ENCODE measurements around the gene GPRC5C. TPM values are rescaled to one million over a fixed set of nuclear protein-coding genes. Genes with fewer than 3 reads are reported as not detected.
"Not testable (repeated sequence)": the region's sequence is repeated elsewhere in the genome, so short reads cannot be mapped to it uniquely, and the experiment has no call there.

GPRC5C gene
- total RNA-seq, 1 donor from 2014 or later = 24.7 TPM

DNA sequence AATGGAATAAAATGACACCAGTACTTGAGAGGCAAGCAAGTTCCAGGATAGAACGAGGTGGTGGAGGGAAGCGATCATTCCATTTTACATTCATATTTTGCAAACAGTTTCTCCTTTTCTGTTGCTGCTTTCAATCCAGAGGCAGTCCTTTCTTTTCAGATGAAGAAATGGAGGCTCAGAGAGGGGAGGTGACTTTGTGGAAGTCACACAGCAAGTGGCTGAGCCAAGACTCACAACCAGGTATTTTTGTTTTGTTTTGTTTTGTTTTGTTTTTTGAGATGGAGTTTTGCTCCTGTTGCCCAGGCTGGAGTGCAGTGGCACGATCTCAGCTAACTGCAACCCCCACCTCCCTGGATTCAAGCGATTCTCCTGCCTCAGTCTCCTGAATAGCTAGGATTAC lies 35.3 kb upstream of the GPRC5C start:
- DNase-seq (ENCODE audit: low spot score) = no peak
- Mint-ChIP-seq H3K4me3 (ENCODE audit: unreplicated experiment) (no peak overlapping the region), H3K4me1 (ENCODE audit: unreplicated experiment) (no peaks in the 10 kb centered on the region), H3K9me3 (ENCODE audit: unreplicated experiment) (no peaks in the 10 kb centered on the region), H3K27me3 (ENCODE audit: unreplicated experiment) (peaks cover 4% of the 10 kb centered on the region), H3K27ac (ENCODE audit: unreplicated experiment) (no peak overlapping the region), H3K36me3 (ENCODE audit: low read depth, unreplicated experiment) (peaks cover 5% of the 10 kb centered on the region)
- no peak for TF ChIP-seq CTCF (IDR thresholded peaks at IDR 0.05; ENCODE audit: unreplicated experiment)

GRCh38 chr17:74402048-74402447 lies 29.8 kb upstream of the GPRC5C start:
- Mint-ChIP-seq H3K4me1 (ENCODE audit: unreplicated experiment) (peaks cover 11% of the 10 kb centered on the region), H3K4me3 (ENCODE audit: unreplicated experiment) (no peak overlapping the region), H3K27me3 (ENCODE audit: unreplicated experiment) (peaks cover 4% of the 10 kb centered on the region), H3K36me3 (ENCODE audit: low read depth, unreplicated experiment) (no peaks in the 10 kb centered on the region), H3K9me3 (ENCODE audit: unreplicated experiment) (no peaks in the 10 kb centered on the region), H3K27ac (ENCODE audit: unreplicated experiment) (no peak overlapping the region)
- no peak for TF ChIP-seq CTCF (IDR thresholded peaks at IDR 0.05; ENCODE audit: unreplicated experiment)
- DNase-seq (ENCODE audit: low spot score) = no peak

DNA sequence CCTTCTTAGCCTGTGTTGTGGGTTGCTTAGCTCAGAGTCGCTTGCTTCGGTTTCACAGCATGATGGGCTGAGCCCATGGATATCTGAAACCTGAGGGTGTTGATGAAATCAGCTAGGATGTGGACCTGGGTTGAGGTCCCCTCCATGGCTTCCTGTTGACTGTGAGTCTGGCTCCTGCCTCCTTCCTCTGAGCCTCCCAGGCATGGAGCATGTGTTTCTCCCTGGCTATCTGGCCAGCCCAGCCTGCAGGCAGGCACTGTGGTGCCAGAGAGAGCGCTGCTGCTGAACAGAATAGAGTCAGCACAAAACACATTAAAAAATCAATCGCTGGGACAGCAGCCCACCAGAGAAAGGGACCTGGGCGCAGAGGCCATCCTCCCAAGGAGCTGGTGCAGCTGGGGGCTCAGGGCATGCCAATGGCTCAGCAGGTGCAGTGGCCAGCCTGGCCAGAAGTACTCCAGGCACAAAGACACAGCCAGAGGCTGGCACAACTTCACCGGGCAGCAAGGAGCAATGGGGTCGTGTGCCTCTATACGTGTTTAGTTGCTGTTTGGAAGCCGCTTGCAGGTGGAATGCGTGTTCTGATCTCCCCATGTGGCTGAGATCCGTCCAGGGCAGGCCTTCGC lies 28.3 kb upstream of the GPRC5C start:
- Mint-ChIP-seq H3K27ac (ENCODE audit: unreplicated experiment) (no peak overlapping the region), H3K27me3 (ENCODE audit: unreplicated experiment) (peaks cover 4% of the 10 kb centered on the region), H3K36me3 (ENCODE audit: low read depth, unreplicated experiment) (no peaks in the 10 kb centered on the region), H3K9me3 (ENCODE audit: unreplicated experiment) (no peaks in the 10 kb centered on the region), H3K4me1 (ENCODE audit: unreplicated experiment) (peaks cover 11% of the 10 kb centered on the region), H3K4me3 (ENCODE audit: unreplicated experiment) (no peak overlapping the region)
- DNase-seq (ENCODE audit: low spot score) = no peak
- no peak for TF ChIP-seq CTCF (IDR thresholded peaks at IDR 0.05; ENCODE audit: unreplicated experiment)

- no peak for TF ChIP-seq CTCF (IDR thresholded peaks at IDR 0.05; ENCODE audit: unreplicated experiment)
- no peak overlapping the region for H3K27ac Mint-ChIP-seq (ENCODE audit: unreplicated experiment)
- no peak overlapping the region for H3K4me3 Mint-ChIP-seq (ENCODE audit: unreplicated experiment)
- peaks cover 11% of the 10 kb centered on the region for H3K4me1 Mint-ChIP-seq (ENCODE audit: unreplicated experiment)
- no peaks in the 10 kb centered on the region for H3K36me3 Mint-ChIP-seq (ENCODE audit: low read depth, unreplicated experiment)
- peaks cover 4% of the 10 kb centered on the region for H3K27me3 Mint-ChIP-seq (ENCODE audit: unreplicated experiment)
- DNase-seq (ENCODE audit: low spot score) = no peak
- no peaks in the 10 kb centered on the region for H3K9me3 Mint-ChIP-seq (ENCODE audit: unreplicated experiment)
These were observed 27.7 kb upstream of the GPRC5C start for GRCh38 chr17:74404218-74404617.

DNA sequence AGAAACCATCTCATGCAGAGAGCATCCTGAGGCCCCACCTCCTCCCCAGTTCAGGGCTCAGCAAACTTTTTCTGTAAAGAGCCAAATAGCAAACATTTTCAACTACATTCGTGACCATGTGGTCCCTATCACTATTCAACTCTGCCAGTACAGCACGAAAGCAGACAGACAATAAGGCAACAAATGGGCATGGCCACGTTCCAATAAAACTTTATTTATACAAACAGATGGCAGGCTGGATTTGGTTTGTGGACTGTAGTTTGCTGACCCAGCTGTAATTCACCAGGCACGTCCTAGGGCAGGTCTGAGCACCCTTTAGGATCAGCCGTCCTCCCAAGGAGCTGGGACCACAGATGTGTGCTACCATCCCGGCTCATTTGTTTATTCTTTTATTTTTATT lies 27.1 kb upstream of the GPRC5C start:
- Mint-ChIP-seq H3K4me3 (ENCODE audit: unreplicated experiment) (no peak overlapping the region), H3K27ac (ENCODE audit: unreplicated experiment) (no peak overlapping the region), H3K4me1 (ENCODE audit: unreplicated experiment) (peaks cover 11% of the 10 kb centered on the region), H3K36me3 (ENCODE audit: low read depth, unreplicated experiment) (no peaks in the 10 kb centered on the region), H3K27me3 (ENCODE audit: unreplicated experiment) (peaks cover 4% of the 10 kb centered on the region), H3K9me3 (ENCODE audit: unreplicated experiment) (no peaks in the 10 kb centered on the region)
- TF ChIP-seq CTCF (IDR thresholded peaks at IDR 0.05; ENCODE audit: unreplicated experiment) = no peak
- DNase-seq (ENCODE audit: low spot score) = no peak

DNA sequence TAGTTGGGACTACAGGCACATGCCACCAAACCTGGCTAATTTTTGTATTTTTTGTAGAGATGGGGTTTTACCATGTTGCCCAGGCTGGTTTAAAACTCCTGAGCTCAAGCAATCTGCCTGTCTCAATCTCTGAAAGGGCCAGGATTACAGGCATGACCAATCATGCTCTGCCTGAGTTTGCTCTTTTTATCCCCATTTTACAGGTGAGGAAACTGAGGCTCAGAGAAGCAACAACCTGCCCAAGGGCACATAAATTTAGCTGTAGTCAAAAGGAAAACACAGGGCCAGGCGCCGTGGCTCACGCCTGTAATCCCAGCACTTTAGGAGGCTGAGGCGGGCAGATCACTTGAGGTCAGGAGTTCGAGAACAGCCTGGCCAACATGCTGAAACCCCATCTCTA lies 26.6 kb upstream of the GPRC5C start:
- H3K9me3 Mint-ChIP-seq (ENCODE audit: unreplicated experiment); H3K4me3 Mint-ChIP-seq (ENCODE audit: unreplicated experiment); DNase-seq (ENCODE audit: low spot score); H3K27ac Mint-ChIP-seq (ENCODE audit: unreplicated experiment); H3K27me3 Mint-ChIP-seq (ENCODE audit: unreplicated experiment); H3K36me3 Mint-ChIP-seq (ENCODE audit: low read depth, unreplicated experiment): not testable (repeated sequence)
- peaks cover 13% of the 10 kb centered on the region for H3K4me1 Mint-ChIP-seq (ENCODE audit: unreplicated experiment)

Measured in endothelial cell (in vitro differentiated cells).